ENCODE data around the gene CCDC172.

CCDC172 gene

DNA sequence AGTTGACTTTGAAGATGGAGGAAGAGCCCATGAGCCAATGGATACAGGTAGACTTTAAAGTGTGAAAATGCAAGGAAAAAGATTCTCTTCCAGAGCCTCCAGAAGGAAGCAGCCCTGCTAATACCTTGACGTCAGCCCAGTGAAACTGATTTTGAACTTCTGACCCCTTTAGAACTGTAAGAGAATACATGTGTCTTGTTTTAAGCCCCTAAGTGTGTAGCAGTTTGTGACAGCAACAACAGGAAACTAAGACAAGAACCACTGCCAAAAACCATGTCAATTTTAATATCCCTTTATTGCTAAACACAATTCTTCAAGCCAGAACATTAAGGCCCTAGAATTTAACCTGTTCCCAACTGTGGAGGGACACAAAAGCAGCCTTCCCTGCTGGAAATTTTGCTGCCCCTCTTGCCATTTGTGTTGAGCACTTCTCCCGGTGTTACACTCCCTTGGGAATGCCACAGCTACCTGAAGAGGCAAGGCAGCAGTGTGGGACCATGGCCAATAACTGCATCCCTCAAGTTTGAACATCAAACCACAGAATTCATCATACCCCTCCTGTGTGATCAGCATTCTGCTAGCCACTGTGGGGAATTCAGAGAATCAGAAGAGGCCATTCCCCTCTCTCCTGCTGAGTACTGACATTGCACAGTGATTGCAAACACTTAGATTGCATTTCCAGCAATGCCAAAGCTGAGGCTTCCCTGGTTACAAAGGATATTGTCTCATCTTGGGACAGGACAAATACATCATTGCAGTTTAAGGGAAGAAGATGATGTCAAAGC, 12.3 kb upstream of the CCDC172 start:
- no peaks in the 10 kb centered on the region for H3K9me3 Mint-ChIP-seq
- no peak for DNase-seq
- no peak overlapping the region for H3K27ac Mint-ChIP-seq
- no peaks in the 10 kb centered on the region for H3K27me3 Mint-ChIP-seq
- H3K4me3 Mint-ChIP-seq = no peak overlapping the region
- CTCF ChIA-PET = no interaction called here
- H3K36me3 Mint-ChIP-seq = no peaks in the 10 kb centered on the region
- no peaks in the 10 kb centered on the region for H3K4me1 Mint-ChIP-seq

DNA sequence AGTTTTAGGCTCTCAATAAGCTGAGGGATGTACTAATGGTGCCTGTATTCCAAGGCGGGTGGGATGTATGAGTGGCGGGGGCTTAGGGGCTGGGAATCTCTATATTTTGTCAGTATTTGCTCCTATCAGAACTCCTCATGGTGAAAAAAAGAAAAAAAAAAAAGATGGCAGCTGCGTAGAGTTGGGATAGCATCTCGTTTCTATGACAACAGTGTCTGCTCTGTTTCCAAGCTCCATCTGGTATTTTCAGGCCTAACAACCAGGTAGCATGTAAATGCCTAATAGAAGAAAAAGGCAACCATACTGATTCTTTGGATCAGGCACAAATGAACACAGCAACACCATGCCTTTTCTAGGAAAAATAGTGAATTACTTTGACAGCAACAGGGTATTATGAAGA, 11.7 kb upstream of the CCDC172 start:
- H3K27me3 Mint-ChIP-seq = no peaks in the 10 kb centered on the region
- H3K9me3 Mint-ChIP-seq = no peaks in the 10 kb centered on the region
- DNase-seq = no peak
- H3K36me3 Mint-ChIP-seq = no peaks in the 10 kb centered on the region
- no peaks in the 10 kb centered on the region for H3K4me1 Mint-ChIP-seq
- CTCF ChIA-PET = no interaction called here
- H3K27ac Mint-ChIP-seq = no peak overlapping the region
- H3K4me3 Mint-ChIP-seq = no peak overlapping the region

DNA sequence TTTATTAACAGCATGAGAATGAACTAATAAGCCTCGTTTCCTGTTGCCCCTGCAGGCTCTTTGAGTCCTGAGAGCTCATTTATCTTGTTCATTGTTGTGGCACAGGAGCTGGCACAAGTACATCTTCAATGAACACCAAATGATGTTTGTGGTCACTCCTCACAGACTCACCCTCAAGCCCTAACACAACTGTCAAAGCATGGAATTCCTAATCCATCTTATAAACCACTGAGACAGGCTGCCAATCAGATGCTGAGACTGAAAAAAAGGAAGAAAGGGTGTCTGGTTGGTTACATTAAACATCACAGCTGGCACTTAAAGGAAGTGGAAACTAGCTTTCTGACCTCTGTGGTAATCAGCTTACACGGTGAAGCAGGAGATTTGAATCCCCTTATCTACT, 7.7 kb upstream of the CCDC172 start:
- Mint-ChIP-seq H3K27ac (no peak overlapping the region), H3K9me3 (no peaks in the 10 kb centered on the region), H3K4me1 (no peaks in the 10 kb centered on the region), H3K4me3 (no peak overlapping the region), H3K27me3 (no peaks in the 10 kb centered on the region), H3K36me3 (no peaks in the 10 kb centered on the region)
- no peak for DNase-seq
- CTCF ChIA-PET = no interaction called here

DNA sequence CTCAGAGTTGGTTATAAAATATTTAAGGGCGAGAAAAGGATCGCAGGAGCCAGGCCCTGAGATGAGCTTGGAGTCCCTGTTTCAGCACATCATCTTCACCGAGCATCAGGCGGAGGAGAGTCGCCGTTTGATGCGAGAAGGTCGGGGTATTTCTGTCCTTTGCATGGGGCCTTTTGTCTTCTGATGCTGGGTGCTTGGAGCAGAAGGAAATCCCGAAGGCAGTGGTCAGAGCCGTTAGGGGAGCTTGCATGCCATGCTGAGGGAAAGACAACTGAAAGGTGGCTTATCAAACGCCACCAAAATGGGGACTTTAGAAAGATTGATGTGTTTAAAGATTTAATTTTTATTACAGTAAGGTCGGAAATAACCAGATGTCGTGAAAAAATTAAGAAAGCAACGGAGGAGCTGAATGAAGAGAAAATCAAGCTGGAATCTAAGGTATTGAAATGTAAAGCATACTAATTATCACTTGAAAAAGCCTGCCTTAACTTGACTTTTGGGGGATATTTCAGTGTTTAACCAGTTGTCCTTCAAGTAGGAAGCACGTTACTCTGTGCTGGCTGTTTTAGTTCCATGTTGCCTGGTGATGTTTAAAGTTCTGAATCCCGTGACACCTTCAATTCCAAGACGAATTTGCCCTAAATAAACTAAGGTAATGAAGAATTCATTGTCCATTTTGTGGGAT, 845 bp downstream of the CCDC172 start:
- Mint-ChIP-seq H3K4me1 (no peaks in the 10 kb centered on the region), H3K36me3 (no peaks in the 10 kb centered on the region), H3K4me3 (no peak overlapping the region), H3K27me3 (no peaks in the 10 kb centered on the region), H3K27ac (no peak overlapping the region), H3K9me3 (no peaks in the 10 kb centered on the region)
- DNase-seq = no peak
- CTCF ChIA-PET = no interaction called here

DNA sequence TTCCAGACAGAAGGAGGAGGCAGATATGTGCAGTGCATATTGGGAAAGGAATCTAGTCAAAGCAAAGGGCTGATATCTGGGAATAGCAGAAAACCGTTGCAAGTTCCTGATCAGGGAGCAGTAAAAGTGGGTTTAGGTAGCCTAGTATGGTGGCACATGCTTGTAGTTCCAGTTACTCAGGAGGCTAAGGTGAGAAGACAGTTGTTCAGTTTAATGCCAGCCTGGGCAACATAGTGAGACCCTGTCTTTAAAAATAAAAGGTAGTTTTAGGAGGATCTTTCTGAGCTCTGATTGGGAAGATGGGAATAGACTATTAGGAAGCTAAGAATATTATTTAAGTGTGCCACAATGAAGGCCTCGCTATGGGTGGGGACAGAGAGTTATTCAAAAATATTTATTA, 1.7 kb downstream of the CCDC172 start:
- Mint-ChIP-seq H3K9me3 (no peaks in the 10 kb centered on the region), H3K4me1 (no peaks in the 10 kb centered on the region), H3K27me3 (no peaks in the 10 kb centered on the region), H3K4me3 (no peak overlapping the region), H3K36me3 (no peaks in the 10 kb centered on the region), H3K27ac (no peak overlapping the region)
- no peak for DNase-seq
- CTCF ChIA-PET = no interaction called here

DNA sequence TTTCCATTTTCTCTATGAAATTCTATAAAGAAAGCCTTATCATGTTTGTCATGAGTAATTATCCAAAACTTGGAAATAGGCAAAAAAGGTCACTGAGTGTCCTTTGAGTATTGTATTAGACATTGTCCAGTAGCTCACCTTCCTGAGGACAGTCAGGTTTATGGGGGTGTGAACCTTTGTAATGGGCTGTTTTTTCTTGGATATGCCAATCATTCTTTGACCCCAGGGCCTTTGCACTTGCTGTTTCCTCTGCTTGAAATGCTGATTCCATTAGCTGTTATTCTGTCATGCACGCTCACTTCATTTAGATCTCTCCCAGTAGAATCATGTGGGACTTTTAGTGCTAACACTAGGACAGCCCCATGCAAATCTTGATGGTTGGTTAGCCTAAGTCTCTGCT, 4.9 kb downstream of the CCDC172 start:
- DNase-seq = no peak
- Mint-ChIP-seq H3K9me3 (no peaks in the 10 kb centered on the region), H3K27me3 (no peaks in the 10 kb centered on the region), H3K27ac (no peak overlapping the region), H3K36me3 (no peaks in the 10 kb centered on the region), H3K4me1 (no peaks in the 10 kb centered on the region), H3K4me3 (no peak overlapping the region)
- CTCF ChIA-PET = no interaction called here

DNA sequence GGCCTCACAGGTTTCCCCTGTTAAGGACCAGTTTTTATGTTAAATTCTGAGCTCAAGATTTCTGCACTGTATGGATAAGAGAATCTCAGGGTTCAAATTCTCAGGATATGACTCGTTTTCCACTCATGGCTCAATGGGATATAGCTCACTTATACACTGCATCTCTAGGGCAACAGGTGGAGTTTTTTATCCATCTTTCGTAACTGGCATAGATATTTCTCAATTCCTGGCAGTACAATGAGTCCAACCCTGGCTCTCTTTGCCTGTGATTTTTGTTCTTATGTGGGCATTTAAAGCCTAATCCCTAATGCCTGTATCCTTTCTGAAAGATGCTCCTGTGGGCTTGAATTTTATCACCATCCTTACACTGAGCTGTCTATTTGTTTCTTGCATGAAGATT, 7.6 kb downstream of the CCDC172 start:
- CTCF ChIA-PET = no interaction called here
- no peaks in the 10 kb centered on the region for H3K27me3 Mint-ChIP-seq
- H3K9me3 Mint-ChIP-seq = no peaks in the 10 kb centered on the region
- no peak overlapping the region for H3K27ac Mint-ChIP-seq
- DNase-seq = no peak
- H3K4me3 Mint-ChIP-seq = no peak overlapping the region
- H3K36me3 Mint-ChIP-seq = no peaks in the 10 kb centered on the region
- no peaks in the 10 kb centered on the region for H3K4me1 Mint-ChIP-seq

DNA sequence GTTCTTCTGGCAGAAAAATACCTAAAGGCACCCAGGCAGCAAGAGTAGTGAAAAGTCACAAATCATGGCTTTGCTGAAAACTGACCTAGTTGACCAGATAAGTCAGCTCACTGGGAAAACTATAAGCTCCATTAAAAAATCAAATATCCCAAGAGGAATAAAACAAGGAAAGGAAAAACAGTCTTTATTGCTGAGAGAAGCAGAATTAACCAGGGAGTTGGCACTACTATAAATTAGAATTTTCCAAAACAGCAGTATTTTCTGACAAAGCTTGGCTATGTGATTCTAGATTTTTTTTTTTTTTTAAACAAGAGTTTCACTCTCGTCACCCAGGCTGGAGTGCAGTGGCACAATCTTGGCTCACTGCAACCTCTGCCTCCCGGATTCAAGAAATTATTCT, 12.6 kb downstream of the CCDC172 start:
- Mint-ChIP-seq H3K4me1 (no peaks in the 10 kb centered on the region), H3K27ac (no peak overlapping the region), H3K27me3 (no peaks in the 10 kb centered on the region), H3K4me3 (no peak overlapping the region), H3K9me3 (no peaks in the 10 kb centered on the region), H3K36me3 (no peaks in the 10 kb centered on the region)
- CTCF ChIA-PET = no interaction called here
- DNase-seq = no peak

DNA sequence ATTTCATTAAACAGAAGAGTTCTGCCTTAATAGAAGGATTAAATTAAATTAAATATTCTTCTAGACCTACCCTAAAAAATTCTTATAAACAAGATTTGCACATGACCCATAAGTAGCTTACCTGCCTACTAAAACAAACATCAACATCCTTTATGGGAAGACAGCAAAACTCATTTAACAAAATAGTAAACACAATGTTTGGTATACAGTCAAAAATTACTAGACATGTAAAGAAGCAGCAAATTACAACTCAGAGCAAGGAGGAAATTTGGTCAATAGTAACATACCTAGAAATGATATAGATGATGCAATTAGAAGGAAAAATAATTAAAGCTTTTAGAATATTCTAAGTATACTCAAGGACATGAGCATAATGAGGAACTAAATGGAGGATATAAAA, 27.9 kb downstream of the CCDC172 start:
- CTCF ChIA-PET = no interaction called here
- no peaks in the 10 kb centered on the region for H3K27me3 Mint-ChIP-seq
- no peaks in the 10 kb centered on the region for H3K9me3 Mint-ChIP-seq

DNA sequence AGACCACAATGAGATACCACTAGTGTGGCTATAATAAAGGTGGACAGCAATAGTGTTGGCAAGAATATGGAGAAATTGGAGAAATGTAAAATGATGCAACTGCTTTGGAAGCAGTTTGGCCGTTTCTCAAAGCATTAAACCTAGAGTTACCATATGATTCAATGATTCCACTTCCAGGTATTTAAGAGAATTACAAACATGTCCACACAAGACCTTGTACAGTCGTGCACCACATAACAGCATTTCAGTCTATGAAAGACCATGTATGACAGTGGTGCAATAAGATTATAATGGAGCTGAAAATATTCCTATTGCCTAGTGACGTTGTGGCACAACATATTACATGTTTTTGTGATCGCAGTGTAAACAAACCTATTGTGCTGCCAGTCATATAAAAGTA, 29.6 kb downstream of the CCDC172 start:
- CTCF ChIA-PET = no interaction called here
- Mint-ChIP-seq H3K9me3 (no peaks in the 10 kb centered on the region), H3K36me3 (no peaks in the 10 kb centered on the region), H3K4me1 (no peaks in the 10 kb centered on the region), H3K27ac (no peak overlapping the region), H3K4me3 (no peak overlapping the region), H3K27me3 (no peaks in the 10 kb centered on the region)
- no peak for DNase-seq

More for the DNA sequence above, 27.9 kb downstream of the CCDC172 start:
- H3K4me3 Mint-ChIP-seq = no peak overlapping the region
- H3K4me1 Mint-ChIP-seq = no peaks in the 10 kb centered on the region
- no peaks in the 10 kb centered on the region for H3K36me3 Mint-ChIP-seq
- no peak for DNase-seq
- H3K27ac Mint-ChIP-seq = no peak overlapping the region

DNA sequence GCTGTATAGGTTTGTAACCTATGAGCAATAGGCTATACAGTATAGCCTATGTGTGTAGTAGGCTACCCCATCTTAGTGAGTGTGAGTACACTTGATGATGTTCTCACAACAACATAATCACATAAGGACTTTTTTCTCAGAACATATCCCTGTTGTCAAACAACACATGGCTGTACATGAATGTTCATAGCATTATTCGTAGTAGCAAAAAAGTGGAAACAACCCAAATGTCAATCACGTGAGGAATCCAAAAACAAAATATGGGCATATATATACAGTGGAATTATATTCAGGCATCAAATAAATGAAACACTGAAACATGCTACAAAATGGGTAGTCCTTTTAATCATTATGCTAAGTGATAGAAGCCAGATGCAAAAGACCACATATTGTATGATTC, 31.1 kb downstream of the CCDC172 start:
- Mint-ChIP-seq H3K27me3 (no peaks in the 10 kb centered on the region), H3K4me3 (no peak overlapping the region), H3K36me3 (no peaks in the 10 kb centered on the region), H3K4me1 (no peaks in the 10 kb centered on the region), H3K9me3 (no peaks in the 10 kb centered on the region), H3K27ac (no peak overlapping the region)
- DNase-seq = no peak
- CTCF ChIA-PET = no interaction called here

DNA sequence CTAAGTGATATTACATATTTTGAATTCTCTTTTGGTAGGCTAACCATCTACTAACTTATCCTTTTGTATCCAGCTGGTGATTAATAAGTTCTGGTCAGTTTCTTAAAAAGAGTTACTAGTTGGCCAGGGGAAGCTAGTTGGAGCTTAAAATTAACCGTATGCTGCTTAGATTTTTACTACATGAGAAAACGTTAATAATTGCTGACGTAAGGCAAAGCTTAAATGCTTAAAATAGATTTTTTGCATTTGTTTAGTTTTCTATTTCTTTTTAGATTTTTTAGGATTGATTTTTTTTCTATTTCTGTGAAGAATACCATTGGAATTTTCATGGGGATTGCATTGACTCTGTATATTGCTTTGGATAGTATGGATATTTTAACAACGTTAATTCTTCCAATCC, 32.6 kb downstream of the CCDC172 start:
- CTCF ChIA-PET = no interaction called here
- DNase-seq = no peak
- Mint-ChIP-seq H3K27me3 (no peaks in the 10 kb centered on the region), H3K4me3 (no peak overlapping the region), H3K27ac (no peak overlapping the region), H3K36me3 (no peaks in the 10 kb centered on the region), H3K9me3 (no peaks in the 10 kb centered on the region), H3K4me1 (no peaks in the 10 kb centered on the region)

DNA sequence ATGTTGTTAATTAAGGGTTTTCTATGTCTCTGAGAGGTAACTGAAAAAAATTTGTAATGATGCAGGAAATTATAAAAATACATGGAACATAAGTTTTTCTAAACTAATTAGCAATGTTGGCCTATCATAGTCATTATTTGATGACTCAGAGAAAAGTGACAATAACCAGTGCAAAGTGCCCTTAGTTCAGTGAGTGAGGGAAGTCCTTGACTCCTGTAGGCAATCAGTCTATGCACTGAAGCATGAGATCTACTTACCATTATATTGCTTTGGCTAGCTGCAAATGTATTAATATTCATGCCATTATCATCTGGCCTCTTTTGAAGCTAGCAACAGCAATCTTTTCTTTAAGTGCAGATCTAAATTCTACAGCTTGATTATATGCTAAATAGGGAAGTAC, 40.6 kb downstream of the CCDC172 start:
- H3K36me3 Mint-ChIP-seq = no peaks in the 10 kb centered on the region
- H3K9me3 Mint-ChIP-seq = no peaks in the 10 kb centered on the region
- no peak for DNase-seq
- no peak overlapping the region for H3K4me3 Mint-ChIP-seq
- H3K27me3 Mint-ChIP-seq = no peaks in the 10 kb centered on the region
- no peaks in the 10 kb centered on the region for H3K4me1 Mint-ChIP-seq
- no peak overlapping the region for H3K27ac Mint-ChIP-seq
- CTCF ChIA-PET = no interaction called here

DNA sequence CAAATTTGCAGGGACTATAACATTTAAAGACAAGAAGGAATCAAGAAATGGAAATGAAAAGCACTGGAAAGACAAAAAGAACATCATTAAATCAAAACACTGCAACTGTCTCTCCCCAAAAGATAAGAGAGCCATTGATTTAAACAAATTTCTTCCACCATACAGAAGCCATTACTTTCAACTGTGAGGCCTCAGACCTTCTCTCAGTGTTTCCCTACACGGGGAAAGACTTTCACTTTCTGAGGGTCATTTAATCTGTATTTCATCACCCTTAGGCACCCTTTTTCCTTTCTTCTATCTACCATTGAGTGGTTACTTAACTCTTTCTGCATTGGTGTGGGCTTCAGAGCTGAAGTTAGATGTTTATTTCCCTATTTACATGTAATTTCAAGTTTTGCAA, 47.5 kb downstream of the CCDC172 start:
- CTCF ChIA-PET = no interaction called here

DNA sequence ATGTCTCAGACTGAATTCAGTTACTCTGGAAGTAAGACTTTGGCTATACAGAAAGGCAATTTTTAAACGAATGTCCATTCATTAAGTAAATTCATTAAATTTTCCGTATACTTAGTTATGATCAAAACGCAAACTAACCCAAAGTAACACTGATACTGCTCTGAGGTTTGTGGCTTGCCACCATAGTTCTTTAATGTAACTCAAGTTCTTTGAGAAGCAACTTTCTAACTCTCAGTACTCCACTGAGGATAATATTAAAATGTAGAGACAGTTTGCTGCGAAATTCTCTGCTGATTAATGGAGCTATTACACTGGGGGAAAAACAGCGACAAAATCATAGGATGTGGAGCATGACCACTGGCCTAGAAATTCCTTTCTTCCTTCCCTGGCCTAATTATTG, 58.0 kb downstream of the CCDC172 start:
- Mint-ChIP-seq H3K27me3 (no peaks in the 10 kb centered on the region), H3K27ac (no peak overlapping the region), H3K9me3 (no peaks in the 10 kb centered on the region), H3K36me3 (no peaks in the 10 kb centered on the region), H3K4me1 (no peaks in the 10 kb centered on the region), H3K4me3 (no peak overlapping the region)
- CTCF ChIA-PET = no interaction called here
- no peak for DNase-seq

More for the DNA sequence above, 47.5 kb downstream of the CCDC172 start:
- Mint-ChIP-seq H3K27me3 (no peaks in the 10 kb centered on the region), H3K27ac (no peak overlapping the region), H3K4me1 (no peaks in the 10 kb centered on the region), H3K9me3 (no peaks in the 10 kb centered on the region), H3K4me3 (no peak overlapping the region), H3K36me3 (no peaks in the 10 kb centered on the region)
- no peak for DNase-seq
